DOHH2 (cell line): ENCODE results near the gene BBS12.

Experiments
- EZH2phosphoT487 ChIP-seq: fragments of 200-600 bp; sonication (generic); IDR thresholded peaks from 2 replicates; pipeline ENCODE4 v1.6.1; 2017; ENCODE audit warnings: borderline replicate concordance, mild to moderate bottlenecking, antibody characterized with exemption, low read length, moderate library complexity, mixed read lengths
- TF ChIP-seq, protein P1 (sequence below): fragments of 200-600 bp; sonication (generic); IDR thresholded peaks from one replicate; pipeline ENCODE4 v1.5.1; 2014; ENCODE audit warnings: antibody characterized with exemption, mild to moderate bottlenecking, low read depth, low read length; ENCODE audit not compliant: poor library complexity, severe bottlenecking

DNA sequence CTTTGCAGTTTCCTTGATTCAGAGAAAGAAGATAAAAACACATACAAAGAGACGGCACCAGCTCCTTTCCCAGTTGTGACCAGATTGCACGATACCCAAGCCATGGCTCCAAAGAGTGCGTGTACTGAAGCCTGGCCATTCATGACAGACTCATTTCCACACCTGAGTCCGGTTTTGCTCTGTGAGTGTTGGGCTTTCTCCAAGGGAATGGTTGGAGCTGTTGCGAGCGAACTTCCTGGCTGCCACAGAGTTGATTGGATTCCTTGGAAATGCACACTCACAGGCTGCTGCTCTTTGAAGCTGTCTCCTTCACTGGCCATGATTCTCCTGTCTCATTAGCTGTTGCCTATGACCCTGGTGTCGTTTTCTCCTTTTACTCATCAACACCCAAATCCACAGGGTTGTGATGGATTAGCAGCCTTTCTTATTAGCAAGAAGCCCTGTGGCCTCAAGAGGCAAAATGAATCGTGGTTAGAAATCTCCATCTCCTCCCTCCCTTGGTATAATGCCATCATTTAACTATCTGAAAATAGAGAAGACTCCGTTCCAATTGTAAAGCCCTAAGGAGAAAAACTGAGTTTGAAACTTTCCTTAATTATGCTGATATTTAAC is 43.9 kb upstream of the BBS12 start:
- TF ChIP-seq, protein P1, sequence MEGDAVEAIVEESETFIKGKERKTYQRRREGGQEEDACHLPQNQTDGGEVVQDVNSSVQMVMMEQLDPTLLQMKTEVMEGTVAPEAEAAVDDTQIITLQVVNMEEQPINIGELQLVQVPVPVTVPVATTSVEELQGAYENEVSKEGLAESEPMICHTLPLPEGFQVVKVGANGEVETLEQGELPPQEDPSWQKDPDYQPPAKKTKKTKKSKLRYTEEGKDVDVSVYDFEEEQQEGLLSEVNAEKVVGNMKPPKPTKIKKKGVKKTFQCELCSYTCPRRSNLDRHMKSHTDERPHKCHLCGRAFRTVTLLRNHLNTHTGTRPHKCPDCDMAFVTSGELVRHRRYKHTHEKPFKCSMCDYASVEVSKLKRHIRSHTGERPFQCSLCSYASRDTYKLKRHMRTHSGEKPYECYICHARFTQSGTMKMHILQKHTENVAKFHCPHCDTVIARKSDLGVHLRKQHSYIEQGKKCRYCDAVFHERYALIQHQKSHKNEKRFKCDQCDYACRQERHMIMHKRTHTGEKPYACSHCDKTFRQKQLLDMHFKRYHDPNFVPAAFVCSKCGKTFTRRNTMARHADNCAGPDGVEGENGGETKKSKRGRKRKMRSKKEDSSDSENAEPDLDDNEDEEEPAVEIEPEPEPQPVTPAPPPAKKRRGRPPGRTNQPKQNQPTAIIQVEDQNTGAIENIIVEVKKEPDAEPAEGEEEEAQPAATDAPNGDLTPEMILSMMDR, result no peak
- TF ChIP-seq EZH2phosphoT487, result no peak
